H1 (cell line): ENCODE measurements around the gene SNRPA1. TPM values are rescaled to one million over a fixed set of nuclear protein-coding genes. Genes with fewer than 3 reads are reported as not detected.

Source experiments
- CTCF ChIA-PET: fragments of 300-600 bp; sonication (Branson Sonifier 250); formaldehyde crosslinking; loops from one replicate; lab custom pipeline; 2021; ENCODE audit not compliant: partially characterized antibody; lab: Charles Lee
- POLR2A ChIA-PET: fragments of 300-600 bp; sonication (Branson Sonifier 250); formaldehyde crosslinking; loops from one replicate; lab custom pipeline; 2021; ENCODE audit warnings: inconsistent platforms; ENCODE audit not compliant: partially characterized antibody; lab: Charles Lee
- DNase-seq, 2 experiments: peaks; one replicate each; pipeline versions ENCODE4 v3.0.0 to v3.0.0-alpha.2; 2010 to 2022; ENCODE audit warnings: low spot score in 2 of 2, low read depth in 1 of 2, mixed read lengths in 1 of 2
- FAIRE-seq: peaks from 2 replicates; lab custom pipeline; 2011; peaks lifted over from hg19 to GRCh38; lab: Jason Lieb, UNC
- H2AFZ ChIP-seq: 2 replicates; pipeline ENCODE4 v1.8.1; 2012; ENCODE audit warnings: low read length, inconsistent platforms
- H2AK5ac ChIP-seq: 2 replicates; pipeline ENCODE4 v1.6.1; 2013; ENCODE audit warnings: low read depth, low read length
- H2BK120ac ChIP-seq: replicated peaks from 2 replicates; pipeline ENCODE3; 2013; ENCODE audit warnings: low read depth, low read length, inconsistent platforms
- H2BK12ac ChIP-seq: 2 replicates; pipeline ENCODE4 v1.6.1; 2013; ENCODE audit warnings: low read depth, low read length
- H2BK15ac ChIP-seq: 2 replicates; pipeline ENCODE4 v1.6.1; 2013; ENCODE audit warnings: low read length
- H2BK20ac ChIP-seq: 2 replicates; pipeline ENCODE4 v1.6.1; 2013; ENCODE audit warnings: low read length
- H2BK5ac ChIP-seq: 2 replicates; pipeline ENCODE4 v1.6.1; 2013; ENCODE audit warnings: low read depth, low read length
- H3K14ac ChIP-seq: 2 replicates; pipeline ENCODE4 v1.6.1; 2013; ENCODE audit warnings: inconsistent platforms; ENCODE audit not compliant: insufficient read length
- H3K18ac ChIP-seq: 2 replicates; pipeline ENCODE4 v1.6.1; 2013; ENCODE audit warnings: low read length; ENCODE audit errors: extremely low read depth
- H3K23ac ChIP-seq: 2 replicates; pipeline ENCODE4 v1.6.1; 2013; ENCODE audit warnings: inconsistent platforms; ENCODE audit not compliant: insufficient read length
- H3K23me2 ChIP-seq: 2 replicates; pipeline ENCODE4 v1.6.1; 2013; ENCODE audit warnings: low read depth, low read length
- H3K27ac ChIP-seq: 2 replicates; pipeline ENCODE4 v1.6.1; 2011; ENCODE audit warnings: low read depth, low read length, inconsistent platforms
- H3K27me3 ChIP-seq, 4 experiments: replicated peaks in 1 of 4; 1 replicate in 1 of 4; 2 replicates in 3 of 4; pipeline versions ENCODE4 v1.6.1 to v1.8.1; 2011 to 2013; ENCODE audit warnings: low read length in 3 of 4, mild to moderate bottlenecking in 3 of 4, inconsistent platforms in 2 of 4, mixed read lengths in 2 of 4, moderate library complexity in 1 of 4; ENCODE audit not compliant: control insufficient read depth in 3 of 4, insufficient read depth in 3 of 4; ENCODE audit errors: extremely low read depth in 1 of 4
- H3K36me3 ChIP-seq, 4 experiments: 2 replicates each; pipeline versions ENCODE4 v1.6.1 to v1.8.1; 2011 to 2013; ENCODE audit warnings: mild to moderate bottlenecking in 4 of 4, low read length in 3 of 4, moderate library complexity in 2 of 4, control low read depth in 1 of 4, inconsistent platforms in 1 of 4; ENCODE audit not compliant: insufficient read depth in 4 of 4, control insufficient read depth in 2 of 4
- H3K4ac ChIP-seq: replicated peaks from 2 replicates; pipeline ENCODE3; 2013; ENCODE audit warnings: low read length, low read depth, mixed read lengths, inconsistent platforms; ENCODE audit not compliant: insufficient read length
- H3K4me1 ChIP-seq, 4 experiments: replicated peaks in 1 of 4; 1 replicate in 1 of 4; 2 replicates in 3 of 4; pipeline versions ENCODE4 v1.6.1 to v1.8.1; 2011 to 2013; ENCODE audit warnings: low read length in 3 of 4, inconsistent platforms in 2 of 4, mixed read lengths in 1 of 4; ENCODE audit not compliant: insufficient read depth in 4 of 4, control insufficient read depth in 3 of 4
- H3K4me2 ChIP-seq, 2 experiments: 2 replicates each; pipeline versions ENCODE4 v1.6.1 to v1.8.1; 2011 to 2013; ENCODE audit warnings: low read depth in 2 of 2, low read length in 2 of 2, control low read depth in 1 of 2, inconsistent platforms in 1 of 2, mild to moderate bottlenecking in 1 of 2; ENCODE audit not compliant: insufficient read depth in 1 of 2
- H3K4me3 ChIP-seq, 4 experiments: fragments of 200-600, 300-600 bp in 1 of 4; sonication (generic), shearing (Covaris generic), sonication (Bioruptor Twin) in 1 of 4; 2 replicates each; pipeline versions ENCODE4 v1.5.1 to v1.8.1; 2011 to 2016; ENCODE audit warnings: low read length in 4 of 4, low read depth in 3 of 4, control low read depth in 2 of 4, inconsistent platforms in 2 of 4, mild to moderate bottlenecking in 2 of 4, mixed read lengths in 1 of 4, moderate library complexity in 1 of 4; ENCODE audit not compliant: insufficient read depth in 2 of 4; ENCODE audit errors: extremely low read depth in 1 of 4
- H3K56ac ChIP-seq: replicated peaks from 2 replicates; pipeline ENCODE3; 2013; ENCODE audit warnings: low read depth, mild to moderate bottlenecking, mixed read lengths, low read length, inconsistent platforms; ENCODE audit not compliant: insufficient read length
- H3K79me1 ChIP-seq: 2 replicates; pipeline ENCODE4 v1.6.1; 2013; ENCODE audit warnings: low read depth, low read length, control low read depth
- H3K79me2 ChIP-seq, 2 experiments: 2 replicates each; pipeline versions ENCODE4 v1.6.1 to v1.8.1; 2012 to 2013; ENCODE audit warnings: low read length in 2 of 2, mild to moderate bottlenecking in 2 of 2, inconsistent platforms in 1 of 2; ENCODE audit not compliant: insufficient read depth in 2 of 2, control insufficient read depth in 1 of 2
- H3K9ac ChIP-seq, 4 experiments: replicated peaks in 1 of 4; 1 replicate in 1 of 4; 2 replicates in 3 of 4; pipeline versions ENCODE4 v1.6.1 to v1.8.1; 2011 to 2013; ENCODE audit warnings: low read depth in 3 of 4, low read length in 3 of 4, control low read depth in 2 of 4, mild to moderate bottlenecking in 2 of 4, moderate library complexity in 2 of 4, inconsistent platforms in 1 of 4; ENCODE audit errors: extremely low read depth in 1 of 4
- H3K9me3 ChIP-seq, 2 experiments: 2 replicates each; pipeline versions ENCODE4 v1.6.1 to v1.8.1; 2012 to 2013; ENCODE audit warnings: mild to moderate bottlenecking in 2 of 2, moderate library complexity in 2 of 2, control low read depth in 1 of 2, inconsistent platforms in 1 of 2, low read depth in 1 of 2, low read length in 1 of 2, mixed read lengths in 1 of 2; ENCODE audit not compliant: insufficient read depth in 2 of 2
- H4K20me1 ChIP-seq, 2 experiments: replicated peaks in 1 of 2; 2 replicates each; pipeline versions ENCODE3 to v1.8.1; 2011 to 2013; ENCODE audit warnings: inconsistent platforms in 2 of 2, low read length in 2 of 2, mild to moderate bottlenecking in 1 of 2; ENCODE audit not compliant: insufficient read depth in 2 of 2, control insufficient read depth in 1 of 2
- H4K5ac ChIP-seq: 2 replicates; pipeline ENCODE4 v1.6.1; 2013; ENCODE audit warnings: low read length, low read depth, mixed read lengths, inconsistent platforms; ENCODE audit not compliant: insufficient read length
- H4K8ac ChIP-seq: 2 replicates; pipeline ENCODE4 v1.8.0; 2013; ENCODE audit warnings: mild to moderate bottlenecking, moderate library complexity, low read length, inconsistent platforms; ENCODE audit not compliant: insufficient read depth; ENCODE audit errors: extremely low read depth
- H4K91ac ChIP-seq: replicated peaks from 2 replicates; pipeline ENCODE3; 2013; ENCODE audit warnings: low read length, mixed read lengths, inconsistent platforms; ENCODE audit not compliant: insufficient read length
- CEBPB ChIP-seq: IDR thresholded peaks from 2 replicates; pipeline ENCODE4 v1.6.1; 2012; ENCODE audit warnings: low read depth, low read length
- CREB1 ChIP-seq: IDR thresholded peaks from 2 replicates; pipeline ENCODE4 v1.6.1; 2012; ENCODE audit warnings: inconsistent platforms
- POLR2AphosphoS5 ChIP-seq: IDR thresholded peaks from 2 replicates; pipeline ENCODE4 v1.6.1; 2011; ENCODE audit warnings: low read depth, low read length
- RBBP5 ChIP-seq: IDR thresholded peaks from 2 replicates; pipeline ENCODE4 v1.7.1; 2012; ENCODE audit warnings: low read depth, mild to moderate bottlenecking, inconsistent platforms, low read length, moderate library complexity, borderline replicate concordance
- RNF2 ChIP-seq: fragments of 200-900, 300-1000 bp; sonication (generic); IDR thresholded peaks from 2 replicates; pipeline ENCODE4 v1.7.1; 2016; ENCODE audit warnings: borderline replicate concordance, low read depth, mild to moderate bottlenecking, antibody characterized with exemption, low read length; ENCODE audit not compliant: poor library complexity, severe bottlenecking; ENCODE audit errors: missing control alignments
- RXRA ChIP-seq: IDR thresholded peaks from 2 replicates; pipeline ENCODE4 v1.6.1; 2011; ENCODE audit warnings: low read depth, mild to moderate bottlenecking, low read length, moderate library complexity; ENCODE audit not compliant: insufficient read depth
- SP1 ChIP-seq: IDR thresholded peaks from 2 replicates; pipeline ENCODE4 v1.6.1; 2011; ENCODE audit warnings: low read depth, low read length
- SP2 ChIP-seq: IDR thresholded peaks from 2 replicates; pipeline ENCODE4 v1.6.1; 2012; ENCODE audit warnings: mild to moderate bottlenecking, low read length, inconsistent platforms
- WGBS, 2 experiments: shearing (Covaris generic) in 1 of 2; methylation state at CpG; one replicate each; pipeline versions ENCODE4 v1.1.6 to v1.1.7; 2013 to 2015; ENCODE audit warnings: low lambda C conversion rate in 2 of 2, mixed read lengths in 2 of 2, inconsistent platforms in 1 of 2, low coverage in 1 of 2, missing lambda C conversion rate in 1 of 2; ENCODE audit not compliant: insufficient replicate concordance in 2 of 2, insufficient coverage in 1 of 2, insufficient read length in 1 of 2; ENCODE audit errors: extremely low coverage in 1 of 2, missing lambda C conversion rate in 1 of 2; 5-methylcytosine and 5-hydroxymethylcytosine counted together
- long read RNA-seq, 2 experiments: library from RNA in 1 of 2; library from capped mRNA in 1 of 2; stranded (forward); transcript quantifications; one replicate each; pipeline ENCODE4 v2.0.0, GENCODE V29; 2021; ENCODE audit warnings: inconsistent platforms in 1 of 2
- polyA minus RNA-seq, 3 experiments: library from RNA; depleted of rRNA, polyadenylated mRNA; stranded (reverse); fragments of >200 nt; gene quantifications; 1 replicate in 2 of 3; 2 replicates in 1 of 3; pipeline ENCODE4 v1.2.3, GENCODE V29; 2011
- polyA plus RNA-seq, 7 experiments: library from polyadenylated mRNA; depleted of rRNA in 3 of 7; stranded (reverse) in 5 of 7; unstranded in 2 of 7; fragments of >200 nt in 5 of 7; fragments of 200-250 nt in 2 of 7; gene quantifications; 1 replicate in 5 of 7; 2 replicates in 1 of 7; 4 replicates in 1 of 7; pipeline versions ENCODE4 v1.2.1 to v1.2.3, GENCODE V29; 2011 to 2013; ENCODE audit warnings: missing spikeins in 2 of 7, mixed read lengths in 2 of 7
- total RNA-seq: library from RNA; stranded (reverse); fragmentation: NEBNext Ultra II Directional; extraction: Animal tissue kit (Norgen Biotek cat#: 25700); gene quantifications from 2 replicates; pipeline ENCODE4 v1.2.1, GENCODE V29; 2021

The SNRPA1 gene
- total RNA-seq: 214 and 221 TPM in 2 replicates
- polyA plus RNA-seq (2011; rRNA removed): 140 and 143 TPM in 2 replicates
- polyA plus RNA-seq (2011; cell fraction: cytosol; rRNA removed): 226 TPM
- 37.4 TPM for polyA plus RNA-seq (2011; cell fraction: nucleus; rRNA removed)
- polyA plus RNA-seq (2012, experiment 1 of 2): 168 to 211 TPM (median 174 TPM) in 4 replicates
- 66.1 TPM for polyA plus RNA-seq (2012, experiment 2 of 2)
- polyA plus RNA-seq (2013, experiment 1 of 2): 160 TPM
- polyA plus RNA-seq (2013, experiment 2 of 2): 163 TPM
- polyA minus RNA-seq (2011; rRNA and poly(A)+ RNA removed): 46.8 and 53.6 TPM in 2 replicates
- polyA minus RNA-seq (2011; cell fraction: cytosol; rRNA and poly(A)+ RNA removed): 59.4 TPM
- 34.4 TPM for polyA minus RNA-seq (2011; cell fraction: nucleus; rRNA and poly(A)+ RNA removed)
- long read RNA-seq, experiment 1, transcript SNRPA1-201 (9 exons, 1,055 nt): major isoform, 61 of 130 reads
- long read RNA-seq, experiment 1, transcript SNRPA1-209 (2 exons, 433 nt): minor isoform, 17 of 130 reads
- long read RNA-seq, experiment 1, partial matches to known transcripts: 25 of 130 reads
- long read RNA-seq, experiment 1, other reads (novel, unspliced or antisense): 26 of 130 reads
- long read RNA-seq, experiment 2, transcript SNRPA1-201 (9 exons, 1,055 nt): major isoform, 682 of 723 reads
- long read RNA-seq, experiment 2, partial matches to known transcripts: 15 of 723 reads
- long read RNA-seq, experiment 2, other reads (novel, unspliced or antisense): 23 of 723 reads

GRCh38 chr15:101294731-101295606, at the start of gene SNRPA1:
SNRPA1 (minus strand) TSS chr15:101295248; CDS start chr15:101295178, 70 bp downstream.
- H2BK12ac ChIP-seq: no peak within 1 kb of the TSS
- DNase-seq (peak; percentile 66 to 96), FAIRE-seq (no peak)
- H4K8ac ChIP-seq: peak within 1 kb of the TSS; percentile 95
- H3K36me3 ChIP-seq: peaks cover 0 to 11% (median 0%) of the 10 kb centered on the region in 4 experiments; a peak in 3 of 8 replicates
- H3K27ac ChIP-seq: peak within 1 kb of the TSS; percentile 46
- peak within 1 kb of the TSS; percentile 72 for H3K56ac ChIP-seq
- H2BK120ac ChIP-seq: no peak within 1 kb of the TSS
- H3K4me1 ChIP-seq: peaks cover 3 to 5% (median 4%) of the 10 kb centered on the region in 4 experiments; a peak in 4 of 7 replicates
- H2AK5ac ChIP-seq: no peak within 1 kb of the TSS
- H3K23me2 ChIP-seq: peaks cover 6% of the 10 kb centered on the region; the same call in 1 of the 2 replicates
- peak within 1 kb of the TSS; percentile 53 for H2BK5ac ChIP-seq
- H4K20me1 ChIP-seq: peaks cover 9 to 11% of the 10 kb centered on the region in 2 experiments
- ChIA-PET CTCF (interaction anchor here (0.7 to 2.8 kb wide), 13 partner anchors 8 to 378 kb away, joined by 3 to 21 read pairs (median 3); no protein-coding TSS in a partner anchor), POLR2A (interaction anchor here (0.6 to 2.2 kb wide), 14 partner anchors 8 to 693 kb away, joined by 3 to 9 read pairs (median 3); partner anchors contain the start of genes ASB7 and LINS1)
- no peak within 1 kb of the TSS for H2BK15ac ChIP-seq
- H2BK20ac ChIP-seq: no peak within 1 kb of the TSS
- H3K9ac ChIP-seq: peak within 1 kb of the TSS; percentile 79 to 93 (median 88)
- H2AFZ ChIP-seq: peak within 1 kb of the TSS; percentile 87; the same call in 1 of the 2 replicates
- peak within 1 kb of the TSS; percentile 62 for H3K18ac ChIP-seq
- peak within 1 kb of the TSS; percentile 93 to 98 (median 94) for H3K4me3 ChIP-seq
- no peaks in the 10 kb centered on the region for H3K27me3 ChIP-seq
- peaks cover 26 to 48% of the 10 kb centered on the region in 2 experiments for H3K79me2 ChIP-seq
- peak within 1 kb of the TSS; percentile 14 for H3K4ac ChIP-seq
- H3K9me3 ChIP-seq: no peaks in the 10 kb centered on the region
- H3K23ac ChIP-seq: no peak within 1 kb of the TSS
- H3K4me2 ChIP-seq: peak within 1 kb of the TSS; percentile 72 to 73
- peaks cover 6% of the 10 kb centered on the region for H3K79me1 ChIP-seq
- H4K5ac ChIP-seq: peak within 1 kb of the TSS; percentile 82
- WGBS, 2 experiments: 1% methylated on average over 69 of the region's 87 CpGs; no CpG with 5 or more reads in 1 of the 2 experiments
- no peak within 1 kb of the TSS for H4K91ac ChIP-seq
- H3K14ac ChIP-seq: no peak within 1 kb of the TSS
- TF ChIP-seq RBBP5 (peak; percentile 95), SP1 (peak; percentile 52; the same call in 1 of the 2 replicates), RXRA (no peak), CEBPB (no peak), CREB1 (peak; percentile 66), RNF2 (no peak), POLR2AphosphoS5 (peak; percentile 59), SP2 (no peak)
